A673 (cell line): Measurements from ENCODE around the gene CACNB1.

Source experiments
- EZH2 ChIP-seq: fragments of 200-600 bp; sonication (generic); IDR thresholded peaks from 2 replicates; pipeline ENCODE4 v1.6.1; 2017; ENCODE audit warnings: borderline replicate concordance, low read depth, mild to moderate bottlenecking, mixed read lengths, antibody characterized with exemption, low read length; ENCODE audit not compliant: poor library complexity, severe bottlenecking
- TF ChIP-seq, protein P1 (sequence below): fragments of 300-800, 200-600 bp; sonication (generic); conservative IDR thresholded peaks from 2 replicates; pipeline ENCODE4 v1.5.1; 2017; ENCODE audit warnings: low read depth, mild to moderate bottlenecking, antibody characterized with exemption, low read length, moderate library complexity, mixed read lengths

DNA sequence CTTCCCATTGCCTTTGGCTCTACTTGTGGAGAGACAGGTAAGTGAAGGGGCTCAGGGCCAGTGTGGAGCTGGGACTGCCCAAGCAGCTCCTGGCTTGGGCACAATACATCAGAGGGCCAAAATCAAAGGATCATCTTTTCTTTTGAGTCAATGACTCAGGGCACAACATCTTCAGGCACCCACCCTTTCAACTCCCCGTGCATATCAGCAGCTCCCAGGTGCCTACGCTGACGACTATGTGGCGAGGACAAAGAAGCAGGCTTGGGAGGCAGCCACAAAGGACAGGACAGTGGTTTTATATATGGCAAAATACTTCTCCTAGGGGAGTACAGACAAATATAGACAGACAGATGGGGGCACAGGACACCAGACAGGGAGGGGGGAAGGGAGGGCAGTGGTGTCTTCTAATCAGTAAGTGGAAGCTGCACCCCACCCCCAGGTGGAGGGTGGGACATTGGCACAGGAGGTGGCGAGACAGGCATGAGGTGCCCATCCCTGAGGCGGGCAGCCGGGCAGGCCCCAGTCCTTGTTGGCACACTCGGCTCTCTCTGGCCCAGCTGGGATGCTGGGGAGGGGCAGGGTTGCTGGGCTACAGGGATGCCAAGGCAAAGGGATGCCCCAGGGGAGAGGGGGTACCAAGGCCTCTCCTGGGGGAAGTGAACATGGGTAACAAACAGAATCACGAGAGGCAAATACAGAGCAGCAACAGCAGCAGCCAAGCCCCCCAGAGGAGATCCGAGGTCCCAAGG, 23.8 kb downstream of the CACNB1 start:
- TF ChIP-seq, protein P1, sequence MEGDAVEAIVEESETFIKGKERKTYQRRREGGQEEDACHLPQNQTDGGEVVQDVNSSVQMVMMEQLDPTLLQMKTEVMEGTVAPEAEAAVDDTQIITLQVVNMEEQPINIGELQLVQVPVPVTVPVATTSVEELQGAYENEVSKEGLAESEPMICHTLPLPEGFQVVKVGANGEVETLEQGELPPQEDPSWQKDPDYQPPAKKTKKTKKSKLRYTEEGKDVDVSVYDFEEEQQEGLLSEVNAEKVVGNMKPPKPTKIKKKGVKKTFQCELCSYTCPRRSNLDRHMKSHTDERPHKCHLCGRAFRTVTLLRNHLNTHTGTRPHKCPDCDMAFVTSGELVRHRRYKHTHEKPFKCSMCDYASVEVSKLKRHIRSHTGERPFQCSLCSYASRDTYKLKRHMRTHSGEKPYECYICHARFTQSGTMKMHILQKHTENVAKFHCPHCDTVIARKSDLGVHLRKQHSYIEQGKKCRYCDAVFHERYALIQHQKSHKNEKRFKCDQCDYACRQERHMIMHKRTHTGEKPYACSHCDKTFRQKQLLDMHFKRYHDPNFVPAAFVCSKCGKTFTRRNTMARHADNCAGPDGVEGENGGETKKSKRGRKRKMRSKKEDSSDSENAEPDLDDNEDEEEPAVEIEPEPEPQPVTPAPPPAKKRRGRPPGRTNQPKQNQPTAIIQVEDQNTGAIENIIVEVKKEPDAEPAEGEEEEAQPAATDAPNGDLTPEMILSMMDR = no peak
- no peak for TF ChIP-seq EZH2
